GM18499 (cell line): ENCODE data around the gene TMIGD2.
"Not testable (repeated sequence)": the region's sequence is repeated elsewhere in the genome, so short reads cannot be mapped to it uniquely, and the experiment has no call there.

Experiments used
- ATAC-seq: cut with Tn5 transposase; IDR thresholded peaks from one replicate; pipeline ENCODE4 v1.9.1; 2021; ENCODE audit warnings: moderate number of reproducible peaks; ENCODE audit not compliant: insufficient read depth, unreplicated experiment

Gene TMIGD2

DNA sequence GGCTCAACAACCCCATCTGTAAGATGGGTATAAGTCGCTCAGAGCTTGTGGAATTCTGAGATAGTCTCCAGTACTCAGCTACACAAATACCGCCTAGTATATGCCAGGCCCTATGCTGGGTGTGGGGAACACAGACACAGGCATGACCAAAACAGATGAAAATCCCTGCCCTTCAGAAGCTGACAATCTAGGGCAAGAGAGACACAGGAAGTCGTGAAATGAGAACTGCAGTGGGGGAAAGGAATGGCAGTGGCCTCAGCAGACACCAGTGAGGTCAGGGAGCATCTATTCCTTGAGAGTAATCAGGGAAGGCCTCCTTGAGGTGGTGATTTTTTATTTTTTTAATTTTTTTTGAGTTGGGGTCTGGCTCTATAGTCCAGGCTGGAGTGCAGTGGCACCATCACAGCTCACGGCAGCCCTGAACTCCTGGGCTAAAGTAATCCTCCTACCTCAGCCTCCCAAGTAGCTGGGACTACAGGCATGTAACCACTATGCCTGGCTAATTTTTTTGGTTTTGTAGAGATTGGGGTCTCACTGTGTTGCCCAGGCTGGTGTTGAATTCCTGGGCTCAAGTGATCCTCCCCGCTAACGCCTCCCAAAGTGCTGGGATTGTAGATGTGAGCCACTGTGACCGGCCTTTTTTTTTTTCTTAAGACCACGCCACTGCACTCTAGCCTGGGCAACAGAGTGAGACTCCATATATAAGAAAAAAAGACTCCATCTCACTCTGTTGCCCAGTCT is 3.2 kb downstream of the TMIGD2 start:
- ATAC-seq, result no peak

DNA sequence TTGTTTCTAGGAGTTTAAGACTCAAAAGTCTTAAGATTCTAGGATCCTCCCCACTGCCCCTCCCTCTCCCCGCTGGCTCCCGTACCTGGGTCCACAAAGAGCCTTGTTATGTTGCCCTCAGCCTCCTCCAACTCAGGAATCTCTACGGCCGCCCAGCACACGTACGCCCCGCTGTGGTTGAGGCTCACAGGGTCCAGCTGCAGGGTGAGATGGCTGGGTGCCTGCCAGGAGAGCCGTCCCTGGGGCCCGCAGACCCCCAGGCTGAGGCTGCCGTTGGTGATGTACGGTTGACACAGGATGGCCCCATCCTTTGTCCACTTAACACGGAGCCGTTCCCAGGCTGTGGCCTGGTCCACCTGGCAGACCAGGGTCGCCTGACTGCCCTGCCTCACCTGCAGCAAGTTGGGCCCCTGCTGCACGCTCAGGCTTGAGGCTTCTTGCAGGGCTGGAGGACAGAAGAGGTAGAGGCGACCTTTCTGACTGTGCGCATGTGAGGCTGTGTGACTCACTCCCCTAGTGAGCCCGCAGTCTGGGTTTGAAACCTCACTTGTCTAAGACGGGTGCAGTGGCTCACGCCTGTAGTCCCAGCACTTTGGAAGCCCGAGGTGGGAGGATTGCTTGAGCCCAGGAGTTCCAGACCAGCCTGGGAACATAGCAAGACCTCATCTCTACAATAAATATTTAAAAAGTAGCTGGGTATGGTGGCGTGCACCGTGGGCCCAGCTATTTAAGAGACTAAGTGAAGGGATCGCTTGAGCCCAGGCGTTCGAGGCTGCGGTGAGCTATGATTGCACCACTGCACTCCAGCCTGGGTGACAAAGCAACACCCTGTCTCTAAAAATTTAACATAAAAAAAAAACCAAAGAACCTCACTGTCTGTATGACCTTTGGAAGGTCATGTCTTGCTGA is 4.0 kb downstream of the TMIGD2 start:
- no peak for ATAC-seq

DNA sequence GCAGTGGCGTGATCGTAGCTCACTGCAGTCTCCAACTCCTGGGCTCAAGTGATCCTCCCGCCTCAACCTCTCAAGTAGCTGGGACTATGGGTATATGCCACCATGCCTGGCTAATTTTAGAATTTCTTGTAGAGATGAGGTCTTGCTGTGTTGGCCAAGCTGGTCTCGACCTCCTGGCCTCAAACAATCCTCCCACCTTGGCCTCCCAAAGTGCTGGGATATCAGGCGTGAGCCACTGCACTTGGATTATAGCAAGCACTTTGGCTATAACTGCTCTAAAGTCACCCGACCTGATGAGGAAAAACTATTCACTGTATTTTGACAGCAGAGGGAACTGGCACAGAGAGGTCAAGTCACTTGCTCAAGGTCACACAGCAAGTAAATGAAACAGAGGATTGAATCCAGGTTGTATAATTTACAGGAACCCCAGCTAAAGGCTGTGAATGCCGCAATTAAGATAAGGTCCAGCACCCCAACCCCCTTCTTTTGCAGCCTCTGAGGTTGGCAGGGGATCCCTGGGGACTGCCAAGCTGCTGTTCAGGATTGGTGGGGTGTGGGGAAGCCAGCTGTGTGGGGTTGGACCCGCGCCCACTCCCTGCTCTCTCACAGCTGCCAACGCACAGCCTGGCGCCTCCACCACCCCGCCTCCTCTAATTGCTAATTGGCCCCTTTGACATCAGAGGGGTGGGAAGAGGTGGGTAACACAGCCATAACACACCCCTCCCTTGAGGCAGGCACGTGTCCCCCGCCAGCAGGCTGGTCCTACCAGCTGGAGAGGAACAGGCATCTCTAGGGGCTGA is 6.0 kb downstream of the TMIGD2 start:
- ATAC-seq, result no peak

DNA sequence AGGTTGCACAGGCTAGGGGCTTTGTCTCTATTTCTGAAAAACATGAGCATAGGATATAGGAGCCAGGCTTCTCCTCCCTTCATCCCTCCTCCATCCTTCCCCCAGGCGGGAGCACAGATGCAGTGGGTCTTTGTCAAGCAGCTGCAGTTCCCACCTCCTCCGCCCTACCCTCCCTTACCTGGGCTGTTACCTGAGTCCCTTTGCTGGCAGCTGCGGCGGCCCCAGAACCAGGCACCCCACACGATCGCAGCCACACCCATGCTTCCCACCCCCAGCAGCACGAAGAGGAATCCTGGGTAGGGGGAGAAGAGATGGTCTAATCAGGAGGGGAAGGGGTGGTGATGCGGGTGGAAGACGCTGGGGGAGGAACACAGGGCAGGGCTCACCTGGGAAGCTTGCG is 7.8 kb downstream of the TMIGD2 start:
- no peak for ATAC-seq

DNA sequence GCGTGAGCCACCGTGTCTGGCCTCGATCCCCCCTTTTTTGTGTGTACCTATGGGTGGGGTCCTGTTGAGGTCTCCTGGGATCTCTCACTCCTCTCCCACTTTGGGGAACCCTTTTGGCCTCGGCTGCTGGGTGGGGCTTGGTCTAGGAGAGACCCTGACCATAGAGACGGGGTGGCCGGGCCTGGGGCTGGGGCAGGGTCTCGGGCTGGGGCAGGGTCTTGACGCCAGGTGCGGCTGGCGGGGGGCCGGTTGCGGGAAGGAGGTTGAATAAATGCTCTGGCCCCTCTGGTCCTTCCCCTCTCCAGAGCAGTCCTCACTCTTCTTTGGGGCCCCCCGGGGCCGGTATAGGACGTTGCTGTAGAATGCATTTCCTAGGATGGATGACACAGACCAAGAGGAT is 9.7 kb downstream of the TMIGD2 start:
- no peak for ATAC-seq

DNA sequence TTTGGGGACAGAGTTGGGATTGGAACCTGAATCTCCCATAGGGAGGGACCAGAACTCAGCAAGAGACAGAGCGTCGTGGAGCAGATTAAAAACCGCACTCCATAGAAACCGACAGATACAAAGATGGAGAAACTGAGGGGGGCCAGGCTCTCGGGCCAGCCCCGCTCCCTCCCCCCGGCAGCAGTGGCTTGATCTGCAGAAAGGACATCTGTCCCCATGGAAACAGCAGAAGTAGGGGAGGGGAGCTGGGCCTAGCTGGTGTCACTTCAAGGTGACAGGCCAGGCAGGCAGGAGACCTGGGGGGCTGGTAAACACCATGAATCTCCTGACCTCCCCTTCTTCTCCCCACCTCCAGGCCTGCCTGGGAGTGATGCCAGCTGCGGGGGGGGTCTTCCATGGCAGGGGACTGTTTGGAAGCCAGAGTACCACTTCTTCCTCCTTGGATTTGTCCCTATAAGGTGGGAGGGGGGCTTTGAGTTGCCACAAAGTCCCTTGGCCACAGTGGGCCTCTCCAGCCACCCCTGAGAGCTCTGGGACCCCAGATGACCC is 10.9 kb downstream of the TMIGD2 start:
- no peak for ATAC-seq

DNA sequence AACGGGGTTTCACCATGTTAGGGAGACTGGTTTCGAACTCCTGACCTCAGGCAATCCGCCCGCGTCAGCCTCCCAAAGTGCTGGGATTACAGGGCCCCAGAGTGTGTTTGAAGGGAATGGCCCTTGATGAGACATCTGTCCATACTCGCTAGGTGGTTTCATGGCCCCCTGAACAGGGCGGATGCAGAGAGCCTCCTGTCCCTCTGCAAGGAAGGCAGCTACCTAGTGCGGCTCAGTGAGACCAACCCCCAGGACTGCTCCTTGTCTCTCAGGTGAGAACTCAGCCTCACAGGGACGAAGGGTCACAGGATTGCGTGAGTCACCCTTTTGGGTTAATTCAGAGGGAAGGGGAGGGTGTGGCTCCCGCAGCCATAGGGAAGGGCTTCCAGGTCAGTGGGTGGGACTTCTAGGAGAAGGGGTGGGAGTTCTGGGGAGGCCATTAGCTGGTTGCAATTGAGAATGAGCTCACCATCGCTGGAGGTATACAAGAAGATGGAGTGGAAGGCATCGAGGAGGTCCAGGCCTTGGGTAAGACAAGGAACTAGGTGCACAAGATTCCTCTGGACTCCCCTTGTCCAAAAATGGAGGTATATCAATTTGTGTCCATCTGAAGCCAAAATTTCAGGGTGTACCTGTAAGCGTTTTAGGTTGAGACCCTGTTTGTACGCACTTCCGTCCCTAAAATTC is 14.0 kb downstream of the TMIGD2 start:
- ATAC-seq, result no peak

DNA sequence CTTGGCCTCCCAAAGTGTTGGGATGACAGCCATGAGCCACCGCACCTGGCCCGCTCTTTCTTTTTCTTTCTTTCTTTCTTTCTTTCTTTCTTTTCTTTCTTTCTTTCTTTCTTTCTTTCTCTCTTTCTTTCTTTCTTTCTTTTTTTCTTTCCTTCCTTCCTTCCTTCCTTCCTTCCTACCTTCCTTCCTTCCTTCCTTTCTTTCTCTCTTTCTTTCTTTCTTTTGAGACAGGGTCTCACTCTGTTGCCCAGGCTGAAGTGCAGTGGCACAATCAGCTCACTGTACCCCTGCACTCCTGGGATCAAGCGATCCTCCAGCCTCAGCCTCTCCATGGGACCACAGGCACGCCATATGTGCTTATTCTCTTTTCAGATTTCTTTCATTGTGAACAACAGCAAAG is 16.0 kb downstream of the TMIGD2 start:
- not testable (repeated sequence) for ATAC-seq

DNA sequence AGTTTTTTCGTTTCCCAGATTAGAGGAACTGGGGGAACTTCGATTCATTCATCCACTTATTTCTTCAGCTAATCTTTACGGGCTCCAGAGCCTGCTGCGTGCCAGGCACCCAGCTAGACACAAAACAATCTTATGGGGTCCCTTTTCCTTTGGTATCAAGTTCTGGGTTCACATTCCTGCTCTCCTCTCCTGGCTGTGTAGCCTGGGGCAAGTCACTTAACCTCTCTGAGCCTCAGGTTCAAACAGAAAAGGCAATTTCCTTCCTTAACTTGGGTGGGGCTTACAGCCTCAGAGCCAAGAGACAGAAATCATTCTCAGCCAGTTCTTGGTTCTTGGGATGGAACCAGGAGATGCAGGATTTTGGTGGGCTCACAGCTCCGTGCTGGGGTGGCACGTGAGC is 17.2 kb downstream of the TMIGD2 start:
- ATAC-seq, result no peak

DNA sequence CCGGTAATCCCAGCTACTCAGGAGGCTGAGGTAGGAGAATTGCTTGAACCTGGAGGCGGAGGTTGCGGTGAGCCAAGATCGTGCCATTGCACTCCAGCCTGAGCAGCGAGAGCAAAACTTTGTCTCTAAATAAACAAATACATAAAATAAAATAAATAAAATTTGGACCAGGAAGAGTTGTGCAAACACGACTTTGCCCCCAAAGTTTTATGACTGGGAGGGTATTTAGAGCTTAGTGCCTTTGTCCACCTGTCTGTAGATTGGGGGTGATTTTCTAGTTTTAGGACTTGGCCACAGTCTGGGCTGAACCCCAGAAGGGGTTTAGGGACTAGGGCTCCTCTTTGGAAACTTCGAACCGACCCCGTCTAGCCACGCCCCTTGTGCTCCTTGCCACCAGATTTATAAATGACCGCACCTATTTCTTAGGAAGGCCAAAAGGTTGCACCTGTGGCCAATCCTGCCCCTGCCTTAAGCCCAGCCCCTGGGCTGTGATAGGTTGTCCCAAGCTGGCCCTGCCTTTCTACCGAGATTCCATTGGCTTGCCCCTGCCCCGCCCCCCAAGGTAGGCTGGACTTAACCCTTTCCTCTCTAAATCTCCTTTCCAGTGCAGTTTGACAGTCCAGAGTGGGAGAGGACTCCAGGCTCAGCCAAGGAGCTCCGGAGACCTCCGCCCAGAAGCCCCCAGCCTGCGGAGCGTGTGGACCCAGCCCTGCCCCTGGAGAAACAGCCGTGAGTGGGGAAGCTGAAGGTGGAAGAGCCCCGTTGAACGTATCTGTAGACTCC is 17.8 kb downstream of the TMIGD2 start:
- ATAC-seq, result no peak

DNA sequence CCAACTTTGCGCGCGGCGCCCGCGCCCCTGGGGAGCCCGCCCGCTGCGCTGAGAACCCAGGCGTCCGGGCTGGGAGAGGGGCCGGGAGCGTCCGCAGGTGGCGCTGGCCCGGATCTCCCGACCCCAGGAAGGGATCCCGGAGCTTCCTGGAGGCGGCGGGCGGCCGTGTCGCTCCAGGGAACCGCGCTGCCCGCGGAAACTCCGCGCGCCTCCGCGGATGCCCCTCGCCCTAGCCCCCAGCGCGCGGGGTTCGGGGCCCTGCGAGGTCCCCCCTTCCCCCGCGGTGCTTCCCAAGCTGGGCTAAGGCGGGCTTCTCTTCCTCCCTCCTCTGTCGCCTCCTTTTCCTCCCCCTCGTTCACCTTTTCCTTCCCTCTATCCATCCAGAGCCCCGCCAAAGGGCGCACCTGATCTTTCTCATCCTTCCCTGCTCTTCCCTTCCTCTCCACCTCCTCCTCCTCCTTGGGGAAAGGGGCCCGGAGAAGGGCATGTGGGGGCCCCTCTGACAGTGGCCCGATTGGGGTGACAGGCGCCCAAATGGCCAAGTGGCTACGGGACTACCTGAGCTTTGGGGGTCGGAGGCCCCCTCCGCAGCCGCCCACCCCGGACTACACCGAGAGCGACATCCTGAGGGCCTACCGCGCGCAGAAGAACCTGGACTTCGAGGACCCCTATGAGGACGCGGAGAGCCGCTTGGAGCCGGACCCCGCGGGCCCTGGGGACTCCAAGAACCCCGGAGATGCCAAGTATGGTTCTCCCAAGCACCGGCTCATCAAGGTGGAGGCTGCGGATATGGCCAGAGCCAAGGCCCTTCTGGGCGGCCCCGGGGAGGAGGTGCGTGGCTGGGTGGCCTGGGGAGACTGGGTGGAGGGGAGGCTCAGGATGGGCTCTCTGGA is 22.4 kb downstream of the TMIGD2 start:
- no peak for ATAC-seq

DNA sequence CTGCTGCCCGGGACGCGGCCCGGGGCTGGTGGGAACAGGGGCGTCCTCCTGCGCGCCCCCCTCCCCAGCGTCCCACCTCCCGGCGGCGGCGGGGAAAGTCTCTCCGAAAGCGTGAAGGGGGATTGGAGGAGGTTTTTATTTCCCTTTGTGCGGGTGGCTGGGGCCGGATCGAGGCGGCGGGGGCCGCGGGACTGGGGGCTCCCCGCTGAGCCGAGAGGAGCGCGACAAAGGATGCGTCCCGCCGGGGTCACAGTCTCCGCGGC is 23.0 kb downstream of the TMIGD2 start:
- ATAC-seq, result no peak

DNA sequence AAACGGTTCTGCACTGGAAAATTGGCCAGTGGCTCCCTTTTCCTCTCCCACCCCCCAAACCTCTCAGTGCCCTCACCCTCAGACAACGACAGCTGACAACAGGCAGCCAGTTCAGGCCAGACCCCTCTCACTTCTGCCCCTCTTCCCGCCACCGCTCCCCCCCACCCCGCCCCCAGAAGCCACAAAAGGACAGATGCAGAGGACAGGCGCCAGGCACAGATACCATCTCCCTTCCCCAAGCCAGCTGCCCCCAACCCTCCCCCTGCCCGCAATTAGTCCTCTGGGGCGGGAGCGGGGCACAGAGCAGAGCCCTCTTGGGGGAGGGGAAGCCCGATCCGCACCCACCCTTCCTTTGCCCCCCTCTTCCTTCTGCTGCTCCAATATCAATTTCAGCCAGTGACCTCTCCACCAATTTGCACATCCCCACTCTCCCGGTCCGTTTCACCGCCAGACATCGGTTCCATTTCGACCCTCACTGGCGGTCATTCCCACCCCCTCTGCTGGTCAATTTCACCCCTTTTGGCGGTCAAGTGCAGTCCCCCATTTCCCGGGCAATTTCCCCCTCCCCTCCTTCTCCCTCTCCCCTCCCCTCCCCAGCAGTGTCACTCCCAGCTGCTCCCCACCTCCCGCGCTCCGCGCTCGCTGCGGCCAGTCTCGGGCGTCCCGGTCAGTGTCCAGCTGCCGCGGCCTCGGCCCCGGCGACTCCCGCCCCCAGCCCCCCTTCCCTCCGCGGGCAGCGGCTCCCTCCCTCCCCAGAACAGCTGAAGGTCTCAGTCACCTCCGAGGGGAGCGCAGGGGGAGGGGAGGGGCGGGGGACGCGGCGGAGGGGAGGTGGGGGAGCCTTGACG is 23.5 kb downstream of the TMIGD2 start, which contains the start of gene SHD:
Gene SHD, plus strand, starts transcription at position 848 of the 848 bp plus-strand sequence. CDS start 798 bp downstream, outside the sequence.
- ATAC-seq, result no peak

DNA sequence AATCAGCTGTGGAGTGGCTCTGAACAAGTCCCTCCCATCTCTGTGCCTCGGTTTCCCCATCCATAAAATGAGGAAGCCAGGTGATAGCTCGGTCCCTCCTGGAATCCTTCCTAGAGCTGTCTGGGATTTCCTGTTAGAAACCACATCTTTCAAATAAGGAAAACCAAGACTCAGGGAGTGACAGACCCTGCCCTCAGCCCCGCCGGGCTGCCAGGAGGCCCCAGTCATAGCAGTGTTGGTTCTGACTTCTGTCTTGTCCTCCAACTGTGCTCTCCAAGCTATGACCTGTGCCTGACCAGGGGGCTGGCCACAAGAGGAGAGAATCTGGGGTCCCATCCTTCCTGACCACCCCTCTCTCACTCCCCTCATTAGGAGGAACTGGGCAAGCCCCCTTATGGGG is 24.2 kb downstream of the TMIGD2 start:
- no peak for ATAC-seq

DNA sequence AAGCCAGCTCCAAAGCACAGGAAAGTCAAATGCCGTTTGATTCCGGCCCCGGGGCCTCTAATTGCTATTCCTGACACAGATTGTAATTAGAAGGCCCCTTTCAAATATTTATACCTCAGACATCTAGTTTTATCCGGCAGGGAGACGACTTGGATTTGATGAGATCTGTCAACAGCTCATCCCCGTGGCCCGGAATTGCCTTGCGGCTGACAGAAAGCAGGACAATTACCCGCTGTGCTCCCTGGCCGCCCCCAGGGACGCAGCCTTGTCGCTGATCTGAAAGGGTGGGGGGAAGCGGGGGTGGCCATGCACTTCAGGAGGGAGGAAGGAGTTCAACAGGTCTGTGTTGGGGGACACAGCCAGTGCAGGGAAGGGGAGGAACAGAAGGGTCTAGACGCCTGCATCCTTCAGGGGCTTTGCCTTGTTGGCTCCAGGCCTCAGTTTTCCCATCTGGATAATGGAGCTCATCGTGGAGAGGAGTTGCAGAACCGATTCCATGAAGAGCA is 24.9 kb downstream of the TMIGD2 start:
- ATAC-seq, result no peak

DNA sequence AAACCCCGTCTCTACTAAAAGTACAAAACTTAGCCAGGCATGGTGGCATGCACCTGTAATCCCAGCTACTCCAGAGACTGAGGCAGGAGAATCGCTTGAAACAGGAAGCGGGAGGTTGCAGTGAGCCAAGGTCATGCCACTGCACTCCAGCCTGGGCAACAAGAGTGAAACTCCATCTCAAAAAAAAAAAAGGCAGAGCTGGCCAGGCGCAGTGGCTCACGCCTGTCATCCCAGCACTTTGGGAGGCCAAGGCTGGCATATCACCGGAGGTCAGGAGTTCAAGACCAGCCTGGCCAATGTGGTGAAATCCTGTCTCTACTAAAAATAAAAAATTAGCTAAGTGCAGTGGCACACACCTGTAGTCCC is 27.9 kb downstream of the TMIGD2 start:
- not testable (repeated sequence) for ATAC-seq

DNA sequence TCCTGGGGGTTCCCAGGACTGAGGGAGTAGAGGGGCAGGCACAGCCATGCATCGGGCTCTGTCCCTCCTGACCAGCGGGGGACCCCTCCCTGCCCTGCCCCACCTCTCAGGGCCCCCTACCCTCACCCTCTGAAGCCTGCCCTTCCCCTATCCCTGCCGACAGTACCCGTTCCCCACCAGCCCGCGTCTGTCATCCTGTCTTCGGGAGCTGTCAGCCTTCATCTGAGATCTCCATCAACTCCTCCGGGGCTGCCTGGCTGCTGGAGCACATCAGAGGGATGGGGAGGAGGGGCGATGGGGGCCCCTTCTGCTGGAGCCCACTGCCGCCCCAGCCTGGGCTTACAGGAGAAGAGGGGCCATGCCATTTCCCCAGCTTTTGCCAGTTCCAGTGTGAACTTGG is 29.3 kb downstream of the TMIGD2 start:
- no peak for ATAC-seq
